ENCODE measurements around the gene WDR83.

GRCh38 chr19:12641456-12641855 is 25.2 kb upstream of the WDR83 start:
- TF ChIP-seq, protein P1, sequence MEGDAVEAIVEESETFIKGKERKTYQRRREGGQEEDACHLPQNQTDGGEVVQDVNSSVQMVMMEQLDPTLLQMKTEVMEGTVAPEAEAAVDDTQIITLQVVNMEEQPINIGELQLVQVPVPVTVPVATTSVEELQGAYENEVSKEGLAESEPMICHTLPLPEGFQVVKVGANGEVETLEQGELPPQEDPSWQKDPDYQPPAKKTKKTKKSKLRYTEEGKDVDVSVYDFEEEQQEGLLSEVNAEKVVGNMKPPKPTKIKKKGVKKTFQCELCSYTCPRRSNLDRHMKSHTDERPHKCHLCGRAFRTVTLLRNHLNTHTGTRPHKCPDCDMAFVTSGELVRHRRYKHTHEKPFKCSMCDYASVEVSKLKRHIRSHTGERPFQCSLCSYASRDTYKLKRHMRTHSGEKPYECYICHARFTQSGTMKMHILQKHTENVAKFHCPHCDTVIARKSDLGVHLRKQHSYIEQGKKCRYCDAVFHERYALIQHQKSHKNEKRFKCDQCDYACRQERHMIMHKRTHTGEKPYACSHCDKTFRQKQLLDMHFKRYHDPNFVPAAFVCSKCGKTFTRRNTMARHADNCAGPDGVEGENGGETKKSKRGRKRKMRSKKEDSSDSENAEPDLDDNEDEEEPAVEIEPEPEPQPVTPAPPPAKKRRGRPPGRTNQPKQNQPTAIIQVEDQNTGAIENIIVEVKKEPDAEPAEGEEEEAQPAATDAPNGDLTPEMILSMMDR (IDR thresholded peaks at IDR 0.05): no peak
- no peak for TF ChIP-seq POLR2A (IDR thresholded peaks at IDR 0.05)

Measured in lower leg skin (tissue), 3 donors.